Stimulated activated CD4-positive, alpha-beta T cell treated with anti-CD3 and anti-CD28 coated beads, Interleukin-2, amount 100 ng/mL, for 4 hours (primary cell): ENCODE data around the gene CITED2.

Experiments used
- DNase-seq: peaks from one replicate; pipeline ENCODE4 v3.0.0-alpha.2; 2020; ENCODE audit warnings: low read depth

Gene CITED2

GRCh38 chr6:139329224-139329623, 45.2 kb downstream of the CITED2 start:
- no peak for DNase-seq

DNA sequence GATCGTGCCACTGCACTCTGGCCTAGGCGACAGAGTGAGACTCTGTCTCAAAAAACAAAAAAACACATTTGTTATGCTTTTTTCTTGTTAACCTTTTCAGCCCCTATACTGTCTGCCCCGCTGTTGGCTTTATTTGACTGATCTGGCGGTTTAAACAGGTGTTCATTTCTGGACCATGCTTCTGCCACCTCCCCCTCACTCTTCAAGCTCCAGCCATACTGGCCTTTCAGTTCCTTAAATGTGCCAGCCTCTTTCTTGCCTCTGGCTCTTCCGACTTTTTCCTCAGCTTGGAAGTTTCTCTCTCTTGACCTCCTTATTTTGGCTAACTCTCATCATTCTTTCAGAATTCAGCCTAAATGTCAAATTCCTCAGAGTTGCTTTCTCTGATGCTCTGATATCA, 47.4 kb downstream of the CITED2 start:
- no peak for DNase-seq

GRCh38 chr6:139325686-139326085, 48.8 kb downstream of the CITED2 start:
- no peak for DNase-seq

GRCh38 chr6:139325125-139325524, 49.3 kb downstream of the CITED2 start:
- DNase-seq: no peak

GRCh38 chr6:139324301-139324555, 50.2 kb downstream of the CITED2 start:
- no peak for DNase-seq

DNA sequence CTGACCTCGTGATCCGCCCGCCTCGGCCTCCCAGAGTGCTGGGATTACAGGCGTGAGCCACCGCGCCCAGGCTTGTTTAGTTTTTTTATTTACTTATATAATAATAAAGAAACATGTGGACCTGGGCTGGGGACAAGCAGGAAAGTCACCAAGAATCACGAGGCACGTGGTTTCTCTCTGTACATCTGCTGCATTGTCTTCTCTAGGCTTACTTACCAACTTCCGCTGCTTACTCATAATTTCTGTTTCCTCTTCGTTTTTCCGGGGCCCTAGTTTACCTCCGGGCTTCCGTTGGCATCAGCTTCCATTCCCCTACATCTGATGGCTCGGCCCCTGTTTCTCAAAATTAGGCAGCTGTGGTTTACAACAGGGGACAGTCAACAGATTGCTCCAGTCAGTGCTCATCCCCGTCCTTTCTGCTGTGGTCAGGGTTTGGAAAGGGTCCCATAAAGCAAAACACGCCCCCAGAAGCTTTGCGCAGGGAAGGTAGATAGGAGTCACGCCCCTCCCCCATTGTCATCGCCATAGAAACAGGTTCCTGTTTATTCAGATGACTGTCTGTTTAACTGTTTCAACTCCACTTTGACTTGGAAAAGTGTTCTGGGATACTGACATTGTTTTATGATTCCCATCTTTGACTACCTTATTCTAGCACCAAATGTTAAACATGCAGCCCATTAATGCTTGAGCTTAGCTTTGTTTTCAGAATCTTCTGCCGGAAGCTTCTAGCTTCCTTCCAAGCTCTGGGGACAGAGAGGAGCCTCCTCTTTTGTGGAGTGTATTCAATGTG, 50.7 kb downstream of the CITED2 start:
- peak; percentile 65 for DNase-seq
